Stimulated activated CD8-positive, alpha-beta memory T cell treated with anti-CD3 and anti-CD28 coated beads, Interleukin-12 subunit alpha, Interleukin-12 subunit beta, amount 100 ng/mL, for 24 hours (primary cell): Measurements from ENCODE around the gene NOC2L.
A peak's percentile ranks its signal among the peaks of the same experiment; 100 is the strongest.

Experiments
- DNase-seq: peaks from one replicate; pipeline ENCODE4 v3.0.0-alpha.2; 2020; ENCODE audit errors: extremely low read depth

The NOC2L gene

DNA sequence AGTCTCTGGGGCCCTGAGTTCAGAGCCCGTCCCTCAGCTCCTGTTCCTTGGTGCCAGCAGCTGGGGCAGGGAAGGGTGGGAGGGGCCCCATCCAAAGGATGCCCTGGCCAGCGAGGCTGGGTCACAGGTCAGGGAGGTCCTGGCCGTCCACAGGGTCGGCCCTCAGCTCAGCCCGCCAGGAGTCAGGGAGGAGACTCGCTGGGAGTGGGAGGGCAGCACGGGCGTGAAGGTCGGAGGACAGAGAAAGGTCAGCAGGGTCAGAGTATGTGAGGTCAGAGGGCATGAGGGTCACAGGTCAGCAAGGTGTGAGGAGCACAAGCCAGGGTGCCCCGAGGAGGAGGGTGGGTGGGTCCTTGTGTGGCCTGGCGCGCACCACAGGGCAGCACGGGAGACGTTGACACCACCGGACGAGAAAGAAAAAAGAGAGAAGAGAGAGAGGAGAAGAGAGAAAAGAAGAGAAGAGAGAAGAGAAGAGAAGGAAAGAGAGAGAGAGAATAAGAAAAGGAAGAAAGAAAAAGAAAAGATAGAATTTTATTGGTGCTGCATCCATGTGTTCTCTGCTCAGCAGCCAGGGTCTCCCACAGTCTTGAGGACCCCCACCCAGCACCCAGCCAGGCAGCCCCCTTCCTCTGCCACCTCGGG is 15.8 kb upstream of the NOC2L start:
- DNase-seq, result no peak

DNA sequence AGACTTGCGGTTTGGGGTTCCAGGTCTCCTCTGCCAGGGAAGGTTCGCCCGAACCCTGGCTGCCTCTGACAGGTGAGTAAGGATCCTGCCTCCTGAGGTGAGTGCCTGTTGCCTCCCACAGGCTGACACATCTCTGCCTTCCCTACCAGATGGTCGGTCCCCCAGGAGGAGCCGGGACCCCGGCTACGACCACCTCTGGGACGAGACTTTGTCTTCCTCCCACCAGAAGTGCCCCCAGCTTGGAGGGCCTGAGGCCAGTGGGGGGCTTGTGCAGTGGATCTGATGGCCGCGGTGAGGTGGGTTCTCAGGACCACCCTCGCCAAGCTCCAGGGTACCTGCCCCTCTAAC is 15.2 kb upstream of the NOC2L start:
- DNase-seq, result no peak

DNA sequence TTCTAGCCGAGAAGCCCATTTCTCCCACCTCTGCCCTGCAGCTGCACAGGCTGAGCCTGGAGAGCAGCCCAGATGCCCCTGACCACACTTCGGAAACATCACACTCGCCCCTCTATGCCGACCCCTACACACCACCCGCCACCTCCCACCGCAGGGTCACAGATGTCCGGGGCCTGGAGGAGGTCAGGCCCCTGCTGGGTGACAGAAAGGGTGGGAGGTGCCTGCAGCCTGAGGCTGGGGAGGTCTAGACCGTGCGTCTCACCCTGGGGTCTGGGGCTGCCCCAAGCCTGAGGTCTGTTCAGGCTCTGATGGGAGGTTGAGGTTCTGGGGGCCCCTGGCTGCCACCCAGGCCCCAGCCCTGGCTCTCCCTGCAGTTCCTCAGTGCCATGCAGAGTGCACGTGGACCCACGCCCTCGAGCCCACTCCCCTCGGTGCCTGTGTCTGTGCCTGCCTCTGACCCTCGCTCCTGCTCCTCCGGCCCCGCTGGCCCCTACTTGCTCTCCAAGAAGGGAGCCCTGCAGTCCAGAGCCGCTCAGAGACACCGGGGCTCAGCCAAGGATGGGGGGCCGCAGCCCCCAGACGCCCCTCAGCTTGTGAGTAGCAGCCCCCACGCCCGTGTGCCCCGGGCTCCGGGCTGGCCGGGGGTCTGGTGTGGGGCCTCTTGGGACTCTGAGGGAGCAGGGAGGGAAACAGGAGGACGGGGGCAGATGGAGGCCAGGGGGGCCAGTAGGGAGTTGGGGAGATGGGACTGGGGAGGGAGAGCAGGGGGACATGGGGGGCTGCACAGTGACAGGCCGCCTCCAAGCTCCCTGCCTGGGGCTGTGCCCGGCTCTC is 14.6 kb upstream of the NOC2L start:
- no peak for DNase-seq

DNA sequence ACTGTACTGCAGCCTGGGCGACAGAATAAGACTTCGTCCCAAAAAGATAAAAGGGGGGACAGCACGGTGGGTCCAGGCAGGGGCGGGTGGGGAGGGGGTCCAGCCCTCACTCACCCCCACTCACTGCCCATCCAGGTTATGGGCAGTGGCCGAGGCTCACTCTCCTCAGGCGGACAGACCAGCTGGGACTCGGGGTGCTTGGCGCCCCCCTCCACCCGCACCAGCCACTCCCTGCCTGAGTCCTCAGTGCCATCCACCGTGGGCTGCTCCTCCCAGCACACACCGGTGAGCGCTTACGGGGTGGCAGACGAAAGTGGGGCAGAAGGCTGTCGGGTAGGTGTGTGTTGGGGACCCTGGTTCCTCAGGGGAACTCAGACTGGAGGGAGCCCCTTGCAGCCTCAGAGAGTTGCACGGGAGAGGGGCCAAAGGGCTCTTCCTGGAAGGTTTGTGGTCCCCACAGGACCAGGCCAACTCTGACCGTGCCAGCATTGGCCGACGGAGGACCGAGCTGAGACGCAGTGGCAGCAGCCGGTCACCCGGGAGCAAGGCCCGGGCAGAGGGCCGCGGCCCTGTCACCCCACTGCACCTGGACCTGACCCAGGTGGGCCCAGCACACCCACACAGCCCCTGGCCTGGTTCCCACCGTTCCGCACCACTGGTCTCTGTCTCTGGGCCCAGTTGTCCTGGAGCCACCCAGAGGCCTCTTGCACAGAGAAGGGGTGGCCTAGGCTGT is 13.8 kb upstream of the NOC2L start:
- DNase-seq, result no peak

DNA sequence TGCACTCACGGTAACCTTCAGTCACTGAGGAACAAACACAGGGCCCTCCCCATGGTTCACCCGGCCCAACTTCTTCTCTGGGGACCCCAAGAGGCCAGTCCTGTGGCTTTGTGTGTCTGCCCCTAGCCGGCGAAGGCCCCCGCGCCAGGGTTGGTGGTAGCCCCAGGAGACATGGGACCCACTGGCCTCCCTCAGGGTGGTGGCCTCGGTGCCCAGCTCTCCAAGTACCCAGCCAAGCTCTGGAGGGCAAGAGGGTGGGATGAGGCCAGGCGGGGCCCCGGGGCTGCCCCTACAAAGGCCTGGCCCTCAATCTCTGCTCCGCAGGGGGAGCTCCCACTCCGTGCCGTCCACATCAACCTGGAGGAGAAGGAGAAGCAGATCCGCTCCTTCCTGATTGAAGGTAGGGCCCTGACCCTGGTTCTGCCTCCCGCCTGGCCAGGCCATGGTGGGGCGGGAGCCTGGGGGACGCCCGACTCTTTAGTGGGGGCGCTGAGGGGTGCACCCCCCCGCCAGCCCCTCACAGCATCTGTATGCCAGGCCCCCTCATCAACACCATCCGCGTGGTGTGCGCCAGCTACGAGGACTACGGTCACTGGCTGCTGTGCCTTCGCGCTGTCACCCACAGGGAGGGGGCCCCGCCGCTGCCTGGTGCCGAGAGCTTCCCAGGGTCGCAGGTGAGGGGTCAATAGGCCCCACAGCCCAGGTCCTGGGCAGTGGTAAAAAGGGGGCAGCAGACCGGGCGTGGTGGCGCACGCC is 12.9 kb upstream of the NOC2L start:
- no peak for DNase-seq

DNA sequence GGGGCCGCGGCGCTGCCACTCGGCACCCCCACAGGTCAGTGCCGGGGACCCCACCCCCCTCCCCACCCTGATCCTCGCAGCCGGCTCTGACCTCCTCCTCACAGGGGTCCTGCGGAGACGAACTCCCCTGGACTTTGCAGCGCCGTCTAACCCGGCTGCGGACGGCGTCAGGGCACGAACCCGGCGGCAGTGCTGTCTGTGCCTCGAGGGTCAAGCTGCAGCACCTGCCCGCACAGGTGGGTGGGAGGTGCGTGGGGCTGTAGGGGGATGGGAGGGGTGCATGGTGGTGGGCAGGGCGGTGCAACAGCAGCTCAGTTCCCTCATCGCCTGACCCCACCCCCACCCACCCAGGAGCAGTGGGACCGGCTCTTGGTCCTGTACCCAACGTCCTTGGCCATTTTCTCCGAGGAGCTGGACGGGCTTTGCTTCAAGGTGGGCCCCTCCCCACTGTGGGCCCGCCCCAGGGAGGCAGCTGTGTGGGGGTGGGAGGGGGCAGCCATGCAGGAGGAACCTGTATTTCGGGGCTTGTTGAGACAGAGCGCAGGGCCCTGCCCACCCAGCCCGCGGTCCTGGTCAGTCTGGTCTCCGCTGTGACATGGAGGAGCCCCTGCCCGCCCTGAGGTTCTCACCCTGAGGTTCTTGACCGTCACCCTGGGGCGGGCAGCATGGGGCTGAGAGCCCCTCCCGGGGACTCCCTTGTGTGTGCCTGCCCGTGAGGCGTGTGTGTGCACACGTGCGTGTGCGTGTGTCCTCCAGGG is 12.1 kb upstream of the NOC2L start:
- no peak for DNase-seq

DNA sequence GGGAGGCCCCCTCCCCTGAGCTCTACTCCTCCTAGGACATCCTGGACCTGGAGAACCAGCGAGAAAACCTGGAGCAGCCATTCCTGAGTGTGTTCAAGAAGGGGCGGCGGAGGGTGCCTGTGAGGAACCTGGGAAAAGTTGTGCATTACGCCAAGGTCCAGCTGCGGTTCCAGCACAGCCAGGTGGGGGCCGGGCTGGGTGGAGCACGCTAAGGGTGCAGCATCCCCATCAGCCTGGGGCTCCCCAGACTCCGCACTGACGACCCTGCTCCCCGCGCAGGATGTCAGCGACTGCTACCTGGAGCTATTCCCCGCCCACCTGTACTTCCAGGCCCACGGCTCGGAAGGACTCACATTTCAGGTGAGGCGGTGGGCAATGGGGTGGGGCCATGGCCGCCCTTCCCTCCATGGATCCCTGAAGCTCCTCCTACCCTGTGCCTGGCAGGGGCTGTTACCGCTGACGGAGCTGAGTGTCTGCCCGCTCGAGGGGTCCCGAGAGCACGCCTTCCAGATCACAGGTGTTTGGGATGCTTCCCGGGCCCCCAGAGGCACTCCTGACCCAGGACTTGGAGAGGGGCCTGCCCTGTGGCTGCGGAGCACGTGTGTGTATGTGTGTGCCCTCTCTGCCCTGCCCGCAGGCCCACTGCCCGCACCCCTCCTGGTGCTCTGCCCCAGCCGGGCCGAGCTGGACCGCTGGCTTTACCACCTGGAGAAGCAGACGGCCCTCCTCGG is 11.4 kb upstream of the NOC2L start:
- DNase-seq, result no peak

DNA sequence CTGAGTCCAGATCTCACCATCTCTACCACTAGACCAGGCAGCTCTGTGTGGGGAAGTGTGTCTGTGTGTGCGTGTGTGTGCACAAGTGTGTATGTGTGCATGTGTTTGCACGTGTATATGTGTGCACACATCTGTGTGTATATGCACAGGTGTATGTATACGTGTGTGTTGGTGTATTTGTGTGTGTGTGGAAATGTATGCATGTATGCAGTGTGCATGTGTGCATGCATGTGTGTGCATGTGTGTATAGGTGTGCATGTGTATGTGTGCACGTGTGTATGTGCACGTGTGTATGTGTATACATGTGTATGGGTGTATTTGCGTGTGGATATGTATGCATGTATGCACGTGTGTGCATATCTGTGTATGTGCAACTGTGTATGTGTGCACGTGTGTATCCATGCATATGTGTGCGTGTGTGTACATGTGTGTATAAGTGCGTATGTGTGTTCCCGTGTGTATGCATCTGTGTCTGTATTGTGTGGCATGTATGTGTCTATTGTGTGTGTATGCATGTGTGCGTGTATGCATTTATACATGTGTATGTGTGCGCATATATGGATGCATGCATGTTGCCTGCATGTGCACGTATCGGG is 10.3 kb upstream of the NOC2L start:
- DNase-seq, result no peak

DNA sequence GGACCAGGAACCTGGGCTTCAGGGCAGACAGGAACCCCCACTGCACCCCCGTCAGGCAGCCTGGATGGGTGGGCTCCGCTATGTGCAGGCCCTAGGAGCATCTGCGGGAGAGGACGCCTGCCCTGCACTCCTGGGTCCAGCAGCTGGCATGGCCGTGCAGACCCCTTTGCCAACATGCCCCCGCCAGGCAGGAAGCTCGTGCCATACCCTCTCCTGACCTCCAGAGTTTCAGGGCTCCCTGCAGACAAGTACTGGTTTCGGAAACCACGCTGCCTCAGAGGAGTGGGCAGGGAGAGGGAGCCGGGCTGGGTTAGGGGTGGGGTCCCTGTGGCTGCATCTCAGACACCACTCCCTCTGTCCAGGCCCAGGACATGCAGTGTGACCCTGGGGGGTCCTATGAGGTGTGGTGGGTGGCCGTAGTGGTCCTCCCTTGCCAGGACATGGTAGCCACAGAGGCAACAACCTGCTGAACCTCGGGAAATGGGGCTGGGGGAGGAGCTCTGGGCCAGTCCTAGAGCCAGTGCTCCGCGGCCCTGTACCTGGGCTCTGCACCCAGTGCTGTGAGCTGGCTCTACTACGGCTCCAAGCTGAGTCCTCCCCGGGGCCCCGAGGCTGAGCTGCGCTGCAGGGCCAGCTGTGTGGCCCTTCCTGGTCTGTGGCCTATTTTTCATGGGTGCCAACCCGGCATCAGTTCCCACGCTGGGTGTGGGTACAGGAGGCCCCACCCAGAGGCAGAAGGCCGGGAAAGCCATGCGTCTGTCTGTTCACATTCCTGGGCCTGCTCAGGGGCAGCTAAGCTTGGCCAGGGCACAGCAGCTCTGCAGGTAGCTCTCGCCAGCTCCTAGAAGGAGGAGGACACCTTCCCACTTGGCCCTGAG is 8.6 kb upstream of the NOC2L start:
- no peak for DNase-seq

DNA sequence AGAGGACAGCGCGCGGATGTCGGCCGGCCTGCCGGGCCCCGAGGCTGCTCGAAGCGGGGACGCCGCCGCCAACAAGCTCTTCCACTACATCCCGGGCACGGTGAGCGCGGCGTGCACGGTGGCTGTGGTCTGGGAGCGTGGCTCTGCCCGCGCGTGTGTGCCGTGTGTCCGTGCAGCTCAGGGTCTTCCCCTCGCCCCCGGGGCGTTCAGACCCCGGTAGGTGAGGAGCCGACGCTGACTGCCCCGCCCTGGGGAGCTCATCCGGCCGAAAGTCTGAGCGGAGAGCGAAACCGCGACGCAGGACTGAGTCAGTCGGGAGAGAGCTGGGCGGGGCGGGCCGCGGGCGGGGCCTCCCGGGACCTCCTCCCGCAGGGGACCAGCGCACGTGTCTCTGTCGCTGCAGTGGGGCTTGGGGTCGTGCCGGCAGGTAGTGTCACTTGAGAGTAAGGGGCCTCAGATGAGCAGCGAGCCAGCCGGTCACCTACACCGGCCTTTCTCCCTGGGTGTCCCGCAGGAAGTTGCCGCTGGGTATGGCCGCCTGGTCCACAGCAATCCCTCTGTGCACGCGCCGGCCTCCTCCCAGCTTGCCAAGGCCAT is 7.7 kb upstream of the NOC2L start:
- DNase-seq, result peak; percentile 63

DNA sequence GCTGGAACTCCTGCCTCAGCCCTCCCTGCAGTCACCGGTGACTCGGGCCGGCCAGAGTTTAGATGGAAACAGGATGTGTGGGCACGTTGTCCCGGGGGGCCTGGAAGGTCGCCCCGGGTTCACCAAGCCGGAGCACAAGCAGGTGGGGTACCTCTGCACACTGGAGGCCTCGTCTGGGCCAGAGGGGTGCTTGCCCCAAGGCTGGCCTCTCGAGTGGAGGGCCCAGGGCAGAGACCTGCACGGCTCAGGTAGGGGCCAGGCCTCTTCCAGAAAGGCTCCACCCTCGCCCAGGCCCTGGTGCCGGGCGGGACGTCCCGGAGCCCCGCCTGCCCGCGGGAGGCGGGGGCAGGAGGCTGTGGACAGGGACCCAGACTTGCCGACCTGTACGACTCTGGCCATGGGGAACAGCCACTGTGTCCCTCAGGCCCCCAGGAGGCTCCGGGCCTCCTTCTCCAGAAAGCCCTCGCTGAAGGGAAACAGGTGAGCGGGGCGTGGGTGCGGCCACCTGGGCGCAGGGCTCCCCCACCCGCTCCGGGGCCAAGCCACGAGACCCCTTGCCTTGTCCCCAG is 7.2 kb upstream of the NOC2L start, which contains the start of gene PLEKHN1:
PLEKHN1 (plus strand) TSS at position 348 of the 569 bp plus-strand sequence; CDS start at position 398, 50 bp downstream.
- no peak for DNase-seq

DNA sequence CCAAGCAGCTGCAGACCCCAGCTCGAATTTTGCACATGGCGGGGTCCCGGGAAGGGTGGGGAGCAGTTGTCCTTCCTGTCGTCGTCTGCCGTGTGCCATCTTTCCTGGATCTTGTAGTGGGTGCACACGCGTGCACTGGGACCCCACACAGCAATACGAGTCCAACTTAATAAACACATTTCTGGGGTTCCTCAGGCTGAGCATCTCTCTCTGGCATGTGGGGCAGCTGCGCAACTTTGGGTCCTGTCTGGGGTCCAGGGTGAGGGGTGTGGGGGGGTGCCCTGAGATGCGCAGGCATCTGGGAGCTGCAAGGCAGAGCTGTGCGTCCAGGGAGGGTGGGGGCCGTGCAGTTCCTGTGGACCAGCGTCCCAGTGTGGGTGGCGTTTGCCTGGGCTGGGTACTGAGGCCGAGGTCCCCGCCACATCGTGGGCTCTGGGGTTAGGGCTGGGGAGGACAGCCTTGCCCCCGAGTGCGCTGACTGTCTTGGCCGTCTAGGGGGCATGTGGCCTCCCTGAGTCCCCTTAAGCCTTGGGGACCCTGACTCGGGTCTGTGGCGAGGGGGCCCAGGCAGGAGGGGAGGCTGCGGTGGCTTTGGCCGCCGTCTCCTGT is 6.6 kb upstream of the NOC2L start:
- DNase-seq, result no peak

DNA sequence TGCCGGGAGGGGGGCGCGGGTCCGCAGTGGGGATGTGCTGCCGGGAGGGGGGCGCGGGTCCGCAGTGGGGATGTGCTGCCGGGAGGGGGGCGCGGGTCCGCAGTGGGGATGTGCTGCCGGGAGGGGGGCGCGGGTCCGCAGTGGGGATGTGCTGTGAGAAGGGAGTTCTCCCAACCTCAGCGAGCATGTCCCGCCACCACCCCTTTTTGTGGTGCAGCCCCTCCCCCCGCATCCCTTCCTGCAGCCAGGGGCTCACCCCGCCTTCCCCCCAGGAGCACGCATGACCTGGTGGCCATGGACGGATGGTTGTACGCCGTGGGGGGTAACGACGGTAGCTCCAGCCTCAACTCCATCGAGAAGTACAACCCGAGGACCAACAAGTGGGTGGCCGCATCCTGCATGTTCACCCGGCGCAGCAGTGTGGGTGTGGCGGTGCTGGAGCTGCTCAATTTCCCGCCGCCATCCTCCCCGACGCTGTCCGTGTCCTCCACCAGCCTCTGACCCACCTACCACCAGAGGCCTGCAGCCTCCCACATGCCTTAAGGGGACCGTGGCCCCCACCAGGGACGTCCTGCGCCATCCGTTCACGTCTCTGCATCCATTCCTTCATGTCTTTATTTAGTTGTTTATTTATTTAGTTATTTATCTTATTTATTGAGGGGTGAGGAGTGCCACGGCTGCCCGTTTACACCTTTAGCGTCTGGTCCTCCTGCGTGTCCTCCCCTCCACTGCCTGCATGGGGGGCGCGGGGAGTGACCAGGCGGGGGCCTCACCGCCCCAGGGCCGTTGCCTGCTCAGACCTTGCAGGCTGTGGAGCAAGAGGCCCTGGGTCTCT is 5.9 kb upstream of the NOC2L start:
- no peak for DNase-seq

DNA sequence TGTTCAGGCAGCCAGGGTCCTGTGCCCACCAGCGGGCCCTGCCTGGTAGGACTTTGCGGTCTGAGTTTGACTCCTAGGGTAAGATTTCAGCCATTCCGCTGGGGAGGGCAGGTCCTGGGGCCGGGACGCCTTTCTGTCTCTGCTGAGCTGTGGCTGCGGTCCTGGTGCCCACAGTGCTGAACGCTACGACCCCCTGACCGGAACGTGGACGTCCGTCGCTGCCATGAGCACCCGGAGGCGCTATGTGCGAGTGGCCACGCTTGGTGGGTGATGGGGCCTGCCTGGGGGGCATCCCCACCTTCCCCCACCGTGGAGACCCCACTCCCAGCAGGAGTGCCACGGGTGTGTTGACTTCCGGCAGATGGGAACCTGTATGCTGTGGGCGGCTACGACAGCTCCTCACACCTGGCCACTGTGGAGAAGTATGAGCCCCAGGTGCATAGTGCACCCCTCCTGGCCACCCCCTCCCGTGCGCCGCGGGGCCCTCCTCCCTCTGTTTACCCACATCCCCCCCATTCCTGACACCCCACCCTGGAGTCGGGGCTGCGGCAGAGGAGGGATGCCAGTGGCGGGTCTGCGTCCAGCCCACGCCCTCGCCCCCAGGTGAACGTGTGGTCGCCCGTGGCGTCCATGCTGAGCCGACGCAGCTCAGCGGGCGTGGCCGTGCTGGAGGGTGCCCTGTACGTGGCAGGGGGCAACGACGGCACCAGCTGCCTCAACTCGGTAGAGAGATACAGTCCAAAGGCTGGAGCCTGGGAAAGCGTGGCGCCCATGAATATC is 4.9 kb upstream of the NOC2L start:
- no peak for DNase-seq

DNA sequence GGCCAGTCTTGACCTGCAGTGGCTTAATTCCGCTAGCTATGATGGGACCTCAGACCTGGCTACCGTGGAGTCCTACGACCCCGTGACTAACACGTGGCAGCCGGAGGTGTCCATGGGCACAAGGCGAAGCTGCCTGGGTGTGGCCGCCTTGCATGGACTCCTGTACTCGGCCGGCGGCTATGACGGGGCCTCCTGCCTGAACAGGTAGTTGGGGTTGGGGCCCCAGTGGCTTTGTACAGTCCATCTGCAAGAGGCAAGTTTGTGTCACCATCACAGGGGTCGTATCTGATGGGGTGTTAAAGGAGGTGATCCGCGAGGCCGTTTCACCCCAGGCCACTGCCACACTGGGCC is 4.2 kb upstream of the NOC2L start:
- DNase-seq, result no peak
